ENCODE results near the gene PGBD4.
"Not testable (repeated sequence)": the region's sequence is repeated elsewhere in the genome, so short reads cannot be mapped to it uniquely, and the experiment has no call there.

PGBD4 gene

DNA sequence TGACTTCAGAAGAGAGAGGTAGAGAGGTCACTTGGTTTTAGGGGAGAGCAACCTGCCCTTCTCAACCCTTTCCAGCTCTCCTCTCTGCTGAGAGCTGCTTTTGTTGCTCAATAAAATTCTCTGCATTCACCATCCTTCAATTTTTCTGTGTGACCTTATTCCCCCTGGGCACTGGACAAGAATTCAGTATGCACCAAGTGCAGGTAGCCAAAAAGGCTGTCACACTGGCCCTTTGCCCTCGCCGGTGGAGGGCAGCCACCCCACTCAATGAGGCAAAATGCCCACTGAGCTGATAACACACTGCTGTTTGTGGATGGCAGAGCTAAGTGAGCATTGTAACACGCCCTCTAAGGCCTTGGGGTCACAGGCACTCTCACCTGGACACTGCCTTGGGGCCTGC is 12.9 kb downstream of the PGBD4 start:
- no peak for DNase-seq

DNA sequence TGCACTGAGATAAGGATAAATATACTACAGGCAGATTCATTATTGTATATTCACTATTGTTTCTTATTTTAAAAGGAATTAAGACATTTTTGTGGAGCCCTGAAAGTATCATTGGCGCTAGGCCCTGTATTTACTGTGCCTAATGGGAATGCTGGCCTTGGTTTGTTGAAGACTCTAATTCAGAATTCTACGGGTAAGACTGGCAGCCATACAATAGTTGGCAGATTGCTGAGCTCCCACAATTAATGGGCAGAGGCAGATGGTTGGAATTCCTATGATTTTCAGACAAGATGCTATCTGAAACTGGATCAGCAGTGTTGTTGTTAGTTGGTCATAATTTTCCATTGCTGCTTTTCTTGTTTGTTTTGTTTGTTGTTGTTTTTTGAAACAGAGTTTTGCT is 14.7 kb downstream of the PGBD4 start:
- no peak for DNase-seq

DNA sequence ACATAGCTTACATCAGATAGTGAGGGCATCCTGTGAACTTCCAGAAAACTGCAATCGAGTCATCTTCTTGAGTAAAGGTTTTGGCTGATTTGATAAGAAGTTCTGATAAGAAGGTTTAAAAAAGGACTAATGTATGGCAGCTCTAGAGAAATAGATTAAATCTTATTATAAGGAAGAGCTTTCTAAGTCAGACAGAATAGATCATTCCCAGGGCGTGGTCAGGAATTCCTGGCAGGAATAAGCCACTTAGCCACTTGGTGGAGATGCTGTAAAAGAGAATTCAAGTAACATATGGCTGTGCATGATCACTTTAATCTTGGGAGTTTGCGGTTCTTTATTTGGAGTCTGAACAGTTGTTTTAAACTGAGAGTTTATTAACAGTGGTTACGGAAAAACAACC is 17.4 kb downstream of the PGBD4 start:
- no peak for DNase-seq

DNA sequence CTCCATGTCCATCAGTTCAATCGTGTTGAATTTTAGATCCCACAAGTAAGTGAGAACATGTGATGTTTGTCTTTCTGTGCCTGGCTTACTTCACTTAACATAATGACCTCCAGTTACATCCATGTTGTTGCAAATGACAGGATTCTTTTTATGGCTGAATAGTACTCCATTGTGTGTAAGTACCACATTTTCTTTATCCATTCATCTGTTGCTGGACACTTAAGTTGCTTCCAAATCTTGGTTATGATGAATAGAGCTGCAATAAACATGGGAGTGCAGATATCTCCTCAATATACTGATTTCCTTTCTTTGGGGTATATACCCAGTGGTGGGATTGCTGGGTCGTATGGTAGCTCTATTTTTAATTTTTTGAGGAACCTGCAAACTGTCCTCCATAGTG is 18.5 kb downstream of the PGBD4 start:
- DNase-seq = not testable (repeated sequence)

DNA sequence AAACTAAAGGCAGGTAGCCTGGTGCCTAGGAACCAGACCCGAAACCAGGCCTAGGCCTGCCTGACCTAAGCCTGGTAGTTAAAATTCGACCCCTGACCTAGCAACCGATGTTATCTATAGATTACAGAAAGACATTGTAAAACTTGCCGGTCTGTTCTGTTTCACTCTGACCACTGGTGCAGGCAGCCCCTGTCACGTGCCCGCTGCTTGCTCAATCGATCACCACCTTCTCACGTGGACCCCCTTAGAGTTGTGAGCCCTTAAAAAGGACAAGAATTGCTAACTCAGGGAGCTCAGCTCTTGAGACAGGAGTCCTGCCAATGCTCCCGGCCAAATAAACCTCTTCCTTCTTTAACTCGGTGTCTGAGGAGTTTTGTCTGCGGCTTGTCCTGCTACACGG is 19.9 kb downstream of the PGBD4 start:
- not testable (repeated sequence) for DNase-seq

DNA sequence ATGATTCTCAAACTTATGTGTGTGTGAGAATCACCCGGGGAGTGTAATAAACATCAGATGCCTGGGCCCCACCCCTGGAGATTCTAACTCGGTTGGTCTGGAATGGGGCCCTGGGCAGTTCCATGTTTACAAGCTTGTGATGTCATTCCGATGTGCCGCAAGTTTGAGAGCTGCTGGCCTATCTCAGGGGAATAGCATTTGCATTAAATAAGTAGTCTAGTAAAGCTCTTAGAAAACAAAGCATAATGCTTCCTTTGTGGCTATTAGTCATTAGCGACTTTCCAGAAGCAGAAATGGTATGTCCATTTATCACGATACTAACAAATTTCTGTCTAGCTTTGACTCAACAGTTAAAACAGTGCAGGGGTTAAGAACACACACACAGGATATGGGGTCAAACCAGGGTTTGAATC is 20.9 kb downstream of the PGBD4 start:
- no peak for DNase-seq

DNA sequence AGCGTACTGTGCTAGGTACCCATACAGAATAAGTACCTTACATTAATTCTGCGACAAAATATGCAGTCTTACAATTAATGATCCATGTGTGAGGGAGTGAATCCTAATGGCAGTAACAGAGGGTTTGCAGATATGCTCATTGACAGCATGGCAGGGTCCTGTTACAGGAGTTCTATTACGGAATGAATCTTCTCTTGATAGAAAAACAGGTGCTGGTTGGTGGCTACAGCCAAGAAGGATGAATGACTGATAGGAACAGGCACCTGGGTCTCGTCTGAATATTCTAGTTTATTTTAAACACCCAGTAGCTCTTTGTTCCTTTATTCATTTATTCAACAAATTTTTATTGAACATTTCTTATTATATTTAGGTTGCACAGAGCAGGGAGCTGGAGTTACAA is 22.8 kb downstream of the PGBD4 start:
- DNase-seq = no peak

DNA sequence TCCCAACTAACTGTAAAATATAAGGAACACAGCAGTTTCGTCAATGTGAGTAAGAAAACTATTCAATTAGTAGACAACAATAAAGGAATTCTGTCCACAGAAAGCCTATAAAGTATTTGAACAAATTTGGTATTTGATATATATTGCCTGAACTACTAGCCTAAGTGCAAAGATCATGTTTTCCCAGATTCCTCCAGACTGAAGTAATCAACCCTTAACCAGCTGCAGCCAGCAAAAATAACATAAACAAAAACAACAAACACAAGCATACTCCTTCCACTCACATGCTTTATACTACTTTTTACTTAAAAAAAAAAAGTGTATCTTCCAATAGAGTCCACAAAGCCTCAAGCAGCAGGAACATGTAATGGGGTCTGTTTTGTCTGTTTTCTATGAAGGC is 24.1 kb downstream of the PGBD4 start:
- no peak for DNase-seq

DNA sequence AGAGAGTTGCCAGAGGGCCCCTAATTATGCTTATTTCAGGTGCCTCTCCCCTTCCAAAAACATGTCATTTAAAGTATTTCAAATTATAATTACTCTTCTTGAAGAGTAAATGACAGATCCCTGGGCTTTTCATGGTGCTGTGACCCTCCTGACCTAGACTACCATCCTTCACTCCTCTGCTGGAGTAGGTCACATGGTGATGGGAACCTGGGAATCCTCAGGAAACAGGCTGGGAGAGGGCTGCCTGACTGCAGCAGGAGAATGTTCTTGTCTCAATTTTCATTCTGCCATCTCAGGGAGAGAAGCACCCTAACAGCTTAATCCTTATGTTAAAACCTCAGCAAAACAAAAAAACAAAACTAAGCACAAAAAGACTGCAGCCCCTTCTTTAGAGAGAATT is 24.6 kb downstream of the PGBD4 start:
- DNase-seq = no peak

DNA sequence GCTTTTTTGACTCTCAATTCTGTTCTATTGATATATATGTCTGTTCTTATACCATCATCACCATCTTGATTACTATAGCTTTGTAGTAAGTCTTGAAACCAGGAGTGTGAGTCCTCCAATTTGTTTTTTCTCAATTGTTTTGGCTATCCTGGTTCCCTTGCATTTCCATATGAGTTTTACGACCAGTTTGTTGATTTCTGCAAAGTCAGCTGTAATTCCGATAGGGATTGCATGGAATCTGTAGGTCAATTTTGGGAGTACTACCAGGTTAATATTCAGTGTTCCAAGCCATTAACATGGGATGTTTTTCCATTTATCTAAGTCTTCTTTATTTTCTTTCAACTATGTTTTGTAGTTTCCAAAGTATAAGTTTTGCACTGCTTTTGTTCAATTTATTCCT is 27.0 kb downstream of the PGBD4 start:
- DNase-seq = no peak

DNA sequence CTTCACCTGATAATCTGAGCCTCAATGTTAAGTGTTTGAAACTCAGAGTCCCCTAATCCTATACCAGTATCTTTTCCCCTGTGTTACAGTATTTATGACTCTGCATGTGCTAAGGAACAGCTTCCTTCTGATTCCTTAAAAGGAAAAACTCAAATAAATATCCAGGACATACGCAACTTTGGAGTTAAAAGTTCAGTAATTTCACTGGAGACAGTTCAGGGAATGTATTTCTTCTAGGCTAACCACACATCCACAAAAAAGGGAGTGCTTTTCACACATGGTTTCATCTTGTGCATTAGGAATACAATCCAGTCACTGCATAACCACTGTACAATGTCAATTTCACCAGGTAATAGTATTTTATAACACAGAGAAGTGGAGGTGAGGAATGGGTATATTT is 31.0 kb downstream of the PGBD4 start:
- no peak for DNase-seq

DNA sequence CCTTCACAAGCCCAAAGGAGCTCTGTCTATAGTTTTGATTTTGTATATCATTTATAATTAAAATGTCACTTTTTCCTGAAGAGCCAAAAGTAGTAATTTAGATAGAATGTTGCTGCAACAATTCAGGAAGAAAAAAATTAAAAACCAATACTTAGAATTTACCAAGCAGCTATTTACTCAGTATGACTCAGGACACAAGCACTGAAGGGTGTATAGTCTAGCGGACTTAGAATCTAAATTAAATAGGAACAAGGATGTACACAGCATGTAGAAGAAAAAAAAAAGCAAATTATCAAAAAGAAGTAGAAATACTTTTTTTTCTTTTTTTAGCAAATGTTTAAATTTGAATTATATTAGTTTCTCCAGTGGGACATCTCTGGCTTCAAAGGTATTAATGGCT is 31.6 kb downstream of the PGBD4 start:
- no peak for DNase-seq

DNA sequence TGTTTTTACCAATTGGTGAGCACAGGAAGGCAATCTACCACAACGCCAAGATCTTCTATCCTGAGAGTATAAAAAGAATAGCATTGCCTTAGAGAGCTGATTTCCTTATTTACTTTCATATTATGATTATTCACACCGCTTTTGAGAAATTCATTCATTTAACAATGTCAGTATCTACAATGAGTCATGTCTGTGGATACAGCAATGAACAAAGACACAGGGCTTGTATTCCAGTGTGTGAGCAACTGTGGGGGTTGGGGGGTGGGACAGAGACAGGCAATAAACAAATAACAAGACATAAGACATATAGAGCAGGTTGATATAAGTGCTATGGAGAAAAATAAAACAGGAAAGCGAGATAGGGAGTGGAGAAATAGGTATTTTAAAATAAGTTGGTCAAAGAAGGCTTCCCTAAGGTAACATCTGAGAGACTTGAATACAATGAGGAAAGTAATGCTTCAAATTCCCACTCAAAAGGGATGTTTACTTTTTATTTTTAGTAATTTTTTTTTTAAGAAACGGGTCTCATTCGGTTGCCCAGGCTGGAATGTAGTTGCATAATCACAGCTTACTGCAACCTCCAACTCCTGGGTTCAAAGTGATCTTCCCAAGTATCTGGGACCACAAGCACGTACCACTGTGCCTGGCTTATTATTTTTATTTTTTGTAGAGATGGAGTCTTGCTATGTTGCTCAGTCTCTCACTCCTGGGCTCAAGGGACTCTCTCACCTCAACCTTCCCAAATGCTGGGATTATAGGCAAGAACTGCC is 45.7 kb downstream of the PGBD4 start:
- no peak for DNase-seq

DNA sequence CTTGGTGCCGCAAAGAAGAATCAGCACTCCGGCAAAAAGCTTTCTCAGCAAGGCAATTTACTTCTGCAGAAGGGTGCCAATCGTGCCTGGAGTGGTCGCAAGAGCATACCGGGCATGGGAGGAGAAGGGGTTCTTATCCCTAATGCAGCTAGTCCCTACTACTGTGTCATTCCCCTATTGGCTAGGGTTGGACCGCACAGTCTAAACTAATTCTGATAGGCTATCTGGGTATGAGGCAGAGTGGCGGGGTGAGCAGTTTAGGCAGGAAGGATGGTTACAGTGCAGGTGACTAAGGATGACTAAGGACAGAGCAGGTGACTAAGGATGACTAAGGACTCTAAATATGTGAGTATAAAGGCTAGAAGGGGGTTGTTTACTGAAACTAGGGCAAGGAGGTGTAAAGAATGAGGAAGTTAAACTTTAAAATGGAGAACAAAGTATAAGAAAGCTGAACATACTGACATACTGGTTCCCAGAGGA is 52.9 kb downstream of the PGBD4 start:
- no peak for DNase-seq

DNA sequence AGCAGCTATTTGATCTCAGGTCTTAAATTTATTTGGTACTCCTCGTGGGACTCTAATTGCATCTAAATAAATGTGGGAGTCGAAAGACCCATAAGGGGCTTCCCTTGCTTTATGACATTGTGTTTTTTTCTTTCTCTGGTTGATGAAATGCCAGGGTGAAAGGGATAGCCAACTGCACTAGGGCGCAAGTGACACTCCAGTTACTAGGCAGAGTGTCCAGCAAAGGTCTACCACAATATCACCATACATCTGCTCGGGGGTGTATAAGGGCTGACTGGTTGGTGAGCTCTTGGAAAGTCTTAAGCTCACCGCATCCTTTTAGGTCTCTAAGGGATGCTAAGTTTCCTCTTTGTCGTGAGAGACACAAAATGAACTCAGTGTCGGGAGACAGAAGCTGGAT is 54.0 kb downstream of the PGBD4 start:
- no peak for DNase-seq

Data from NCI-H1417 treated with DMSO at 0.1 percent for 48 hours (cell line).